KMS-11 (cell line): Measurements from ENCODE around the gene PMIS2.

Experiments
- H2AFZ ChIP-seq: fragments of 200-600 bp; sonication (generic); 2 replicates; pipeline ENCODE4 v1.6.1; 2016; ENCODE audit warnings: antibody characterized with exemption, mixed run types, low read depth
- H3K27ac ChIP-seq: fragments of 200-600 bp; sonication (generic); 2 replicates; pipeline ENCODE4 v1.6.1; 2016; ENCODE audit warnings: mild to moderate bottlenecking, mixed run types
- H3K27me3 ChIP-seq: fragments of 200-600 bp; sonication (generic); 2 replicates; pipeline ENCODE4 v1.6.1; 2017; ENCODE audit warnings: mild to moderate bottlenecking, low read depth, mixed run types, moderate library complexity; ENCODE audit not compliant: insufficient read depth
- H3K36me3 ChIP-seq: fragments of 200-600 bp; sonication (generic); 2 replicates; pipeline ENCODE4 v1.6.1; 2017; ENCODE audit warnings: mild to moderate bottlenecking, mixed run types; ENCODE audit not compliant: insufficient read depth
- H3K4me1 ChIP-seq: fragments of 200-600 bp; sonication (generic); 2 replicates; pipeline ENCODE4 v1.6.1; 2016; ENCODE audit warnings: mild to moderate bottlenecking, low read depth, mixed run types; ENCODE audit not compliant: poor library complexity, severe bottlenecking
- H3K4me2 ChIP-seq: fragments of 200-600 bp; sonication (generic); 2 replicates; pipeline ENCODE4 v1.7.0; 2016; ENCODE audit warnings: mild to moderate bottlenecking, mixed run types
- H3K4me3 ChIP-seq: fragments of 200-600 bp; sonication (generic); IDR thresholded peaks from 2 replicates; pipeline ENCODE4 v1.6.1; 2017; ENCODE audit warnings: low read depth, low read length, mixed read lengths; ENCODE audit not compliant: insufficient read depth
- H3K79me2 ChIP-seq: fragments of 200-600 bp; sonication (generic); 2 replicates; pipeline ENCODE4 v1.6.1; 2016; ENCODE audit warnings: low read depth, mixed run types; ENCODE audit not compliant: insufficient read depth
- H3K9ac ChIP-seq: fragments of 200-600 bp; sonication (generic); 2 replicates; pipeline ENCODE4 v1.6.1; 2016; ENCODE audit warnings: mild to moderate bottlenecking, mixed run types
- H4K20me1 ChIP-seq: fragments of 200-600 bp; sonication (generic); 2 replicates; pipeline ENCODE4 v1.6.1; 2016; ENCODE audit warnings: mild to moderate bottlenecking, mixed run types; ENCODE audit not compliant: insufficient read depth
- CTCF ChIP-seq: fragments of 200-600 bp; sonication (generic); conservative IDR thresholded peaks from 2 replicates; pipeline ENCODE4 v1.6.1; 2017; ENCODE audit warnings: low read depth, mild to moderate bottlenecking, antibody characterized with exemption, low read length, moderate library complexity, mixed read lengths

The PMIS2 gene

GRCh38 chr19:35558400-35559280 is 27.3 kb upstream of the PMIS2 start:
- TF ChIP-seq CTCF: no peak
- H3K79me2 ChIP-seq: no peaks in the 10 kb centered on the region
- no peak overlapping the region for H3K4me2 ChIP-seq
- H3K4me1 ChIP-seq: no peaks in the 10 kb centered on the region
- H2AFZ ChIP-seq: no peak overlapping the region
- H4K20me1 ChIP-seq: no peaks in the 10 kb centered on the region
- peaks cover 57% of the 10 kb centered on the region for H3K27me3 ChIP-seq
- no peak overlapping the region for H3K9ac ChIP-seq
- no peak overlapping the region for H3K27ac ChIP-seq
- H3K36me3 ChIP-seq: no peaks in the 10 kb centered on the region
- H3K4me3 ChIP-seq: no peak overlapping the region

- no peak overlapping the region for H3K9ac ChIP-seq
- no peak overlapping the region for H3K27ac ChIP-seq
- no peaks in the 10 kb centered on the region for H3K36me3 ChIP-seq
- H2AFZ ChIP-seq: no peak overlapping the region
- no peaks in the 10 kb centered on the region for H3K4me1 ChIP-seq
- no peaks in the 10 kb centered on the region for H4K20me1 ChIP-seq
- no peaks in the 10 kb centered on the region for H3K79me2 ChIP-seq
- TF ChIP-seq CTCF: no peak
- no peak overlapping the region for H3K4me2 ChIP-seq
- H3K4me3 ChIP-seq: no peak overlapping the region
- peaks cover 56% of the 10 kb centered on the region for H3K27me3 ChIP-seq
These were observed 26.7 kb upstream of the PMIS2 start for GRCh38 chr19:35559281-35559659.

- no peaks in the 10 kb centered on the region for H3K4me1 ChIP-seq
- no peaks in the 10 kb centered on the region for H3K79me2 ChIP-seq
- H3K9ac ChIP-seq: no peak overlapping the region
- no peaks in the 10 kb centered on the region for H3K36me3 ChIP-seq
- no peaks in the 10 kb centered on the region for H4K20me1 ChIP-seq
- no peak for TF ChIP-seq CTCF
- H3K27me3 ChIP-seq: peaks cover 52% of the 10 kb centered on the region
- H2AFZ ChIP-seq: no peak overlapping the region
- H3K27ac ChIP-seq: no peak overlapping the region
- no peak overlapping the region for H3K4me3 ChIP-seq
- H3K4me2 ChIP-seq: no peak overlapping the region
These were observed 26.2 kb upstream of the PMIS2 start for GRCh38 chr19:35559781-35560180.

- no peak overlapping the region for H3K27ac ChIP-seq
- H3K27me3 ChIP-seq: peaks cover 53% of the 10 kb centered on the region
- H2AFZ ChIP-seq: no peak overlapping the region
- no peak overlapping the region for H3K9ac ChIP-seq
- H3K79me2 ChIP-seq: no peaks in the 10 kb centered on the region
- H3K4me3 ChIP-seq: no peak overlapping the region
- H3K36me3 ChIP-seq: no peaks in the 10 kb centered on the region
- no peak overlapping the region for H3K4me2 ChIP-seq
- no peaks in the 10 kb centered on the region for H4K20me1 ChIP-seq
- H3K4me1 ChIP-seq: no peaks in the 10 kb centered on the region
- TF ChIP-seq CTCF: no peak
These were observed 25.7 kb upstream of the PMIS2 start for GRCh38 chr19:35560271-35560670.
